NCI-H146 (cell line): Measurements from ENCODE around the gene BPIFB6.

Experiments
- DNase-seq: peaks from one replicate; lab custom pipeline; 2025; lab: John Stamatoyannopoulos, UW

BPIFB6 gene

GRCh38 chr20:33016581-33017109, 14.8 kb upstream of the BPIFB6 start:
- DNase-seq, result no peak

- no peak for DNase-seq
Measured at GRCh38 chr20:33017542-33017941, 13.9 kb upstream of the BPIFB6 start.

- DNase-seq, result no peak
Measured at GRCh38 chr20:33018169-33018931, 13.1 kb upstream of the BPIFB6 start.

GRCh38 chr20:33019465-33020277, 11.8 kb upstream of the BPIFB6 start:
- DNase-seq, result no peak

- DNase-seq, result no peak
Measured at GRCh38 chr20:33020278-33021161, 10.9 kb upstream of the BPIFB6 start.

- no peak for DNase-seq
Measured at GRCh38 chr20:33021879-33022278, 9.6 kb upstream of the BPIFB6 start.

GRCh38 chr20:33022289-33022688, 9.2 kb upstream of the BPIFB6 start:
- no peak for DNase-seq

- DNase-seq, result no peak
Measured at GRCh38 chr20:33022694-33023438, 8.6 kb upstream of the BPIFB6 start.

GRCh38 chr20:33023439-33024242, 7.8 kb upstream of the BPIFB6 start:
- no peak for DNase-seq

- DNase-seq, result no peak
Measured at GRCh38 chr20:33024243-33024560, 7.2 kb upstream of the BPIFB6 start.

GRCh38 chr20:33024609-33025317, 6.7 kb upstream of the BPIFB6 start:
- no peak for DNase-seq

GRCh38 chr20:33025318-33025876, 6.1 kb upstream of the BPIFB6 start:
- no peak for DNase-seq

GRCh38 chr20:33026072-33026778, 5.2 kb upstream of the BPIFB6 start:
- no peak for DNase-seq

- DNase-seq, result no peak
Measured at GRCh38 chr20:33026779-33027759, 4.4 kb upstream of the BPIFB6 start.

- no peak for DNase-seq
Measured at GRCh38 chr20:33027769-33028751, 3.4 kb upstream of the BPIFB6 start.

- no peak for DNase-seq
Measured at GRCh38 chr20:33028875-33029274, 2.6 kb upstream of the BPIFB6 start.

GRCh38 chr20:33030076-33030475, 1.4 kb upstream of the BPIFB6 start:
- DNase-seq, result no peak
